HG03095 (cell line): Measurements from ENCODE around the gene SCAF11.

Experiments
- ATAC-seq: cut with Tn5 transposase; IDR thresholded peaks from one replicate; pipeline ENCODE4 v1.9.1; 2021; ENCODE audit warnings: moderate library complexity; ENCODE audit not compliant: unreplicated experiment

The SCAF11 gene

GRCh38 chr12:45930369-45930768, 60.0 kb downstream of the SCAF11 start:
- no peak for ATAC-seq

- ATAC-seq = no peak
These were observed 62.1 kb downstream of the SCAF11 start for GRCh38 chr12:45928309-45928708.

GRCh38 chr12:45918818-45919217, 71.6 kb downstream of the SCAF11 start:
- no peak for ATAC-seq

GRCh38 chr12:45915405-45915804, 75.0 kb downstream of the SCAF11 start:
- ATAC-seq = no peak

GRCh38 chr12:45914090-45914489, 76.3 kb downstream of the SCAF11 start:
- ATAC-seq = no peak

- no peak for ATAC-seq
These were observed 76.7 kb downstream of the SCAF11 start for GRCh38 chr12:45913631-45914030.

GRCh38 chr12:45912774-45913173, 77.6 kb downstream of the SCAF11 start:
- ATAC-seq = no peak

GRCh38 chr12:45909041-45909713, 81.2 kb downstream of the SCAF11 start:
- ATAC-seq = no peak

GRCh38 chr12:45907955-45908354, 82.4 kb downstream of the SCAF11 start:
- ATAC-seq = peak; percentile 74

GRCh38 chr12:45898094-45898493, 92.3 kb downstream of the SCAF11 start:
- ATAC-seq = no peak

GRCh38 chr12:45895961-45896360, 94.4 kb downstream of the SCAF11 start:
- ATAC-seq = no peak

GRCh38 chr12:45893240-45893639, 97.1 kb downstream of the SCAF11 start:
- ATAC-seq = no peak

- ATAC-seq = no peak
These were observed 100.1 kb downstream of the SCAF11 start for GRCh38 chr12:45890276-45890675.

- ATAC-seq = no peak
These were observed 102.8 kb downstream of the SCAF11 start for GRCh38 chr12:45887544-45887943.

- no peak for ATAC-seq
These were observed 103.7 kb downstream of the SCAF11 start for GRCh38 chr12:45886685-45887084.

- ATAC-seq = no peak
These were observed 107.2 kb downstream of the SCAF11 start for GRCh38 chr12:45883187-45883586.

- no peak for ATAC-seq
These were observed 109.8 kb downstream of the SCAF11 start for GRCh38 chr12:45880533-45880932.

- no peak for ATAC-seq
These were observed 110.9 kb downstream of the SCAF11 start for GRCh38 chr12:45879363-45879895.

GRCh38 chr12:45878630-45879255, 111.6 kb downstream of the SCAF11 start:
- ATAC-seq = no peak

GRCh38 chr12:45877069-45877468, 113.3 kb downstream of the SCAF11 start:
- ATAC-seq = no peak

GRCh38 chr12:45872446-45872845, 117.9 kb downstream of the SCAF11 start:
- no peak for ATAC-seq
